ENCODE measurements around the gene DSP.
A peak's percentile ranks its signal among the peaks of the same experiment; 100 is the strongest.

The DSP gene

DNA sequence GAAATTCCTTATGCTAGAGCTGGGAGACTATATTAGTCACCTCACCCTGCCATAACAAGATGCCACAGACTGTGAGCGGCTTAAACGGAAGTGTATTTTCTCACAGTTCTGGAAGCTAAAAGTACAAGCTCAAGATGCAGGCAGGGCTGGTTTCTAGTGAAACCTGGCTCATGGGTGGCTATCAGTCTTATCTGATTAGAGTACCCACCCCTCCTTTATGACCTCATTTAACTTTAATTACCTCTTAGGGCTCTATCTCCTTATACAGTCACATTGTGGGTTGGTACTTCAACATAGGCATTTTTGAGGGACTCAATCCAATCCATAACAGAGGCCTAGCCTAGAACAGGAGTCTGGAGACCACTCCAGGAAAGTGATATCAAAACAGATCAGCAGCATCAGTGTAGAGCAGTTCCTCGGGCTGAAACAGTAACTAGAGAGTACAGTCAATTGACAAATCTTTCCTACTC lies 46.2 kb downstream of the DSP start:
- no peak for DNase-seq (ENCODE audit: low read depth)
- H3K4me3 ChIP-seq (ENCODE audit: low read depth, low read length): no peak overlapping the region
- TF ChIP-seq, protein P1, sequence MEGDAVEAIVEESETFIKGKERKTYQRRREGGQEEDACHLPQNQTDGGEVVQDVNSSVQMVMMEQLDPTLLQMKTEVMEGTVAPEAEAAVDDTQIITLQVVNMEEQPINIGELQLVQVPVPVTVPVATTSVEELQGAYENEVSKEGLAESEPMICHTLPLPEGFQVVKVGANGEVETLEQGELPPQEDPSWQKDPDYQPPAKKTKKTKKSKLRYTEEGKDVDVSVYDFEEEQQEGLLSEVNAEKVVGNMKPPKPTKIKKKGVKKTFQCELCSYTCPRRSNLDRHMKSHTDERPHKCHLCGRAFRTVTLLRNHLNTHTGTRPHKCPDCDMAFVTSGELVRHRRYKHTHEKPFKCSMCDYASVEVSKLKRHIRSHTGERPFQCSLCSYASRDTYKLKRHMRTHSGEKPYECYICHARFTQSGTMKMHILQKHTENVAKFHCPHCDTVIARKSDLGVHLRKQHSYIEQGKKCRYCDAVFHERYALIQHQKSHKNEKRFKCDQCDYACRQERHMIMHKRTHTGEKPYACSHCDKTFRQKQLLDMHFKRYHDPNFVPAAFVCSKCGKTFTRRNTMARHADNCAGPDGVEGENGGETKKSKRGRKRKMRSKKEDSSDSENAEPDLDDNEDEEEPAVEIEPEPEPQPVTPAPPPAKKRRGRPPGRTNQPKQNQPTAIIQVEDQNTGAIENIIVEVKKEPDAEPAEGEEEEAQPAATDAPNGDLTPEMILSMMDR (IDR thresholded peaks at IDR 0.05; ENCODE audit: control insufficient read depth, extremely low read depth, insufficient read depth): no peak

DNA sequence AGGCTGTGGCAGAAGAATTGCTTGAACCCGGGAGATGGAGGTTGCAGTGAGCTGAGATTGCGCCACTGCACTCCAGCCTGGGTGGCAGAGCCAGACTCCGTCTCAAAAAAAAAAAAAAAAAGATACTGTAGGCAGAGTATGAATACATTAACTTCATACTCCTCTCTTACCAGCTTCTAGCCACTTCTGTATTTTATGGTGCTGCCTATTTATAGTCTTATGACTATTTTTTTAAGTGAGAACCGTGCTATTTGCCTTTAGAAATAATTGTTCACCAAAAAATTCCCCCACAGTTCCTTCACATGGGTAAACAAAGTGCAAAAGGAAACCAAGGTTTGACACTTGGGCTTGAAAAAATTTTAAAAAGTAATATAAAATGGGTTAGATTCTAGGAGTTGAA lies 47.0 kb downstream of the DSP start:
- no peak for DNase-seq (ENCODE audit: low read depth)
- TF ChIP-seq, protein P1 (IDR thresholded peaks at IDR 0.05; ENCODE audit: control insufficient read depth, extremely low read depth, insufficient read depth): no peak
- no peak overlapping the region for H3K4me3 ChIP-seq (ENCODE audit: low read depth, low read length)

DNA sequence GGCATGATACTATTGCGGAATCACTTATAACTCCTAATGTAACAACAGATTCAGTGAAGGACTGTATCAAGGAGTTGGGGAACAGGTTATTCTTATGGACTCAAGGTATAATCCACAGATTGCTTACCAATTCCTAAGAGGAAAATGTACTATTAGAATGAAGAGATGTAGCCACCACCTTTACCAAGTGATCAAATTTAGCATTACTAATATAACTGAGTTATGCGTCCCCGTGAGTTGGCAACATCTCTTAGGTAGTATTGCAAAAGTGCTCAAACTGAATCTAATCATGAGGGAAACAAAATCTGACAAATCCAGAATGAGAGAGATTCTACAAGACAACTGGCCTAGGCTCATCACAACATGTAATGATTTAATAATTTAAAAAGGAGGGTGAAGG lies 47.8 kb downstream of the DSP start:
- peak overlapping the region; percentile 87; the same call in 1 of the 2 replicates for H3K4me3 ChIP-seq (ENCODE audit: low read depth, low read length)
- no peak for DNase-seq (ENCODE audit: low read depth)
- TF ChIP-seq, protein P1 (IDR thresholded peaks at IDR 0.05; ENCODE audit: control insufficient read depth, extremely low read depth, insufficient read depth): no peak

DNA sequence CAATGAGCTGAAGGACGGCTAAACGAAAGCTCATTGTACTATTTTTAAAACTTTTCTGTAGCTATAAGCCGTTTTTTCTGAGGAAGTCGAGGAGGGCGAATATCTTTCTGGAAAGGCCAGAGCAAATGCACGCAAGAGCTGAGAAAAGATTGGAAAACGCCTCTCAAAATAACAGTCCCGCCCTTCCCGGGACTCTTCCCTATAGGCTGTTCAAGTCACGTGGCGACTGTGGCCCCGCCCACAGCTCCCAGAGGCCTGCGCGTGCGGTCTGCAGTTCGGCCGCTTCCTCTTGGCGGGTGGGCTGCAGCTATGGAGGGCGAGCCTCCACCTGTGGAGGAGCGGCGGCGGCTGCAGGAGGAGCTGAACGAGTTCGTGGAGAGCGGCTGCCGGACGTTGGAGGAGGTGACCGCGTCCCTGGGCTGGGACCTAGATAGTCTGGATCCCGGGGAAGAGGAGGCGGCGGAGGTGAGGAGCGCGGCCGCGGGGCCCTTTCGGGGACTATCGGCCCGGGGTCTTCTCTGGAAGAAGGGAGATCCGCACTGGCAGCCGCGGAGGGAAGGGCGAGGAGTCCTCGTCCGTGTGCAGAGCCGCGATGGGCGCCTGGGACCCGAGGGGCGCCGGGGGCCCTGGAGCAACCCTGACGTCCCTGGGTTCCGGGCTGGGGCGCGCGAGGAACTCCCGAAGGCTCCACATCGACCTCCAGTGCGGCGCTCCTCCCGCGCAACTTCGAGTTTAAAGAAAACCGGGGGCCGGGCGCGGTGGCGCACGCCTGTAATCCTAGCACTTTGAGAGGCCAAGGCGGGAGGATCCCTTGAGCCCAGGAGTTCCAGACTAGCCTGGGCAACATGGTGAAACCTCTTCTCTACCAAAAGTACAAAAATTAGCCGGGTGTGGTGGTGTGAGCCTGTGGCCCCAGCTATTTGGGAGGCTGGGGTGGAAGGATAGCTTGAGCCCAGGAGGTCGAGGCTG lies 48.8 kb downstream of the DSP start, which contains the start of gene SNRNP48:
TSS of gene SNRNP48 (plus strand) at position 250 of the 969 bp plus-strand sequence. CDS start at position 310, 60 bp downstream.
- peak; percentile 70 for DNase-seq (ENCODE audit: low read depth)
- peak within 1 kb of the TSS; percentile 87 for H3K4me3 ChIP-seq (ENCODE audit: low read depth, low read length)
- TF ChIP-seq, protein P1 (IDR thresholded peaks at IDR 0.05; ENCODE audit: control insufficient read depth, extremely low read depth, insufficient read depth): no peak

DNA sequence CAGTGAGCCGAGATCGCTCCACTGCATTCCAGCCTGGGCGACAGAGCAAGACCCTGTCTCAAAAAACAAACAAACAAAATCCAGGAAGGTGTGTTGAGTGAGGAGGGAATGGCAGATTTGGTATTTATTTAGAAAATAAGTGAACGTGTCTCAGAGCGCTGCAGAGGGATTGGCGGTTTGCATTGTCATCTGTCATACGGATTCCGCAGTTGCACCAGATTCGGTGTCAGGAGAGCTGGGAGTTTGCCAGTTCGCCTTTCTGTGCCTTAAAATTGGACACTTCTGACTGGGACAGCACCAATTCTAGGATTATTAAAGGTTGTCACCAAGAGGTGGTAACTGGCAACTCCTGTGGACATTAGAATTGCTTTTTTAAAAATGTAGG lies 49.4 kb downstream of the DSP start:
- no peak for DNase-seq (ENCODE audit: low read depth)
- H3K4me3 ChIP-seq (ENCODE audit: low read depth, low read length): peak overlapping the region; percentile 87
- TF ChIP-seq, protein P1 (IDR thresholded peaks at IDR 0.05; ENCODE audit: control insufficient read depth, extremely low read depth, insufficient read depth): no peak

DNA sequence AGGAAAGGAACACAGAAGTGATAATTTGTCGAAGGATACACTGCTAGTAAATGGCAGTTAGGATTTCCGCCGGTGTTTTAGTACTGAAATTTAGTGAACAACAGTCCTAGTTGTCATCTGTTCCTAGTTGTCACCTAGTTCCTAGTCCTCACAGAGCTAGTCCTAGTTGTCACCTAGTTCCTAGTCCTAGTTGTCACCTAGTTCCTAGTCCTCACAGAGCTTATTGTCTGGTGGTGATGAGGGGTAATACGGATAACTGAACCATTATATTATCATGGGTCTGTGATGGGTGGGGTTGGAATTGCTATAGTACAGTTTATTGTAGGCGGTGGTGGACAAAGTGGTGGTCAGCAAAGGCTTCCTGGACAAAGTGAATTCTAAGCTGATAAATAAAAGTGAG lies 50.3 kb downstream of the DSP start:
- DNase-seq (ENCODE audit: low read depth): no peak
- no peak overlapping the region for H3K4me3 ChIP-seq (ENCODE audit: low read depth, low read length)
- TF ChIP-seq, protein P1 (IDR thresholded peaks at IDR 0.05; ENCODE audit: control insufficient read depth, extremely low read depth, insufficient read depth): no peak

Measured in LNCaP clone FGC (cell line).